H9 (cell line): ENCODE results near the gene CDRT4. TPM values are rescaled to one million over a fixed set of nuclear protein-coding genes. Genes with fewer than 3 reads are reported as not detected.

Experiments used
- DNase-seq: peaks from one replicate; pipeline ENCODE4 v3.0.0-alpha.2; 2017
- H2AFZ ChIP-seq: one replicate; pipeline ENCODE4 v1.6.1; 2013; ENCODE audit warnings: mild to moderate bottlenecking, low read length, control low read depth, moderate library complexity
- H2AK5ac ChIP-seq: 2 replicates; pipeline ENCODE4 v1.6.1; 2013; ENCODE audit warnings: low read length, control low read depth, mixed read lengths; ENCODE audit not compliant: insufficient read length
- H2BK120ac ChIP-seq: one replicate; pipeline ENCODE4 v1.6.1; 2013; ENCODE audit warnings: low read depth, mild to moderate bottlenecking, low read length, control low read depth, inconsistent platforms; ENCODE audit not compliant: poor library complexity, severe bottlenecking
- H2BK12ac ChIP-seq: 2 replicates; pipeline ENCODE4 v1.6.1; 2013; ENCODE audit warnings: low read length, control low read depth, mixed read lengths, low read depth; ENCODE audit not compliant: insufficient read length
- H2BK15ac ChIP-seq: 2 replicates; pipeline ENCODE4 v1.6.1; 2013; ENCODE audit warnings: low read depth, low read length, control low read depth
- H2BK20ac ChIP-seq: one replicate; pipeline ENCODE4 v1.6.1; 2013; ENCODE audit warnings: low read depth, mild to moderate bottlenecking, low read length, control low read depth, inconsistent platforms; ENCODE audit not compliant: poor library complexity, severe bottlenecking
- H2BK5ac ChIP-seq: 2 replicates; pipeline ENCODE4 v1.6.1; 2013; ENCODE audit warnings: low read length, control low read depth, mixed read lengths; ENCODE audit not compliant: insufficient read length
- H3K14ac ChIP-seq: 2 replicates; pipeline ENCODE4 v1.6.1; 2013; ENCODE audit warnings: low read length, control low read depth; ENCODE audit not compliant: insufficient read depth
- H3K18ac ChIP-seq: 2 replicates; pipeline ENCODE4 v1.6.1; 2013; ENCODE audit warnings: low read depth, mild to moderate bottlenecking, mixed read lengths, low read length, control low read depth; ENCODE audit not compliant: insufficient read length
- H3K23ac ChIP-seq: 2 replicates; pipeline ENCODE4 v1.6.1; 2013; ENCODE audit warnings: low read length, control low read depth, mixed read lengths, low read depth; ENCODE audit not compliant: insufficient read length
- H3K23me2 ChIP-seq: 2 replicates; pipeline ENCODE4 v1.6.1; 2013; ENCODE audit warnings: low read depth, mild to moderate bottlenecking, mixed read lengths, low read length, control low read depth; ENCODE audit not compliant: insufficient read length, poor library complexity, severe bottlenecking
- H3K27ac ChIP-seq: 2 replicates; pipeline ENCODE4 v1.5.1; 2013; ENCODE audit warnings: low read length, control low read depth, mixed read lengths, low read depth; ENCODE audit not compliant: insufficient read length
- H3K27me3 ChIP-seq: 2 replicates; pipeline ENCODE4 v1.6.1; 2013; ENCODE audit warnings: low read length, control low read depth, inconsistent platforms; ENCODE audit not compliant: insufficient read depth
- H3K4ac ChIP-seq: 2 replicates; pipeline ENCODE4 v1.6.1; 2013; ENCODE audit warnings: low read depth, mild to moderate bottlenecking, control low read depth, inconsistent platforms, low read length, moderate library complexity
- H3K4me1 ChIP-seq: 2 replicates; pipeline ENCODE4 v1.6.1; 2013; ENCODE audit warnings: low read length, control low read depth, inconsistent platforms; ENCODE audit not compliant: insufficient read depth
- H3K4me2 ChIP-seq: 2 replicates; pipeline ENCODE4 v1.6.1; 2013; ENCODE audit warnings: low read length, control low read depth, mixed read lengths; ENCODE audit not compliant: insufficient read length, insufficient read depth
- H3K56ac ChIP-seq: 2 replicates; pipeline ENCODE4 v1.6.1; 2013; ENCODE audit warnings: low read depth, mild to moderate bottlenecking, mixed read lengths, low read length, control low read depth; ENCODE audit not compliant: insufficient read length
- H3K79me1 ChIP-seq: 2 replicates; pipeline ENCODE4 v1.6.1; 2013; ENCODE audit warnings: low read depth, mild to moderate bottlenecking, moderate library complexity, low read length, control low read depth, inconsistent platforms; ENCODE audit not compliant: insufficient read depth, poor library complexity, severe bottlenecking
- H3K79me2 ChIP-seq: 2 replicates; pipeline ENCODE4 v1.6.1; 2013; ENCODE audit warnings: low read length, control low read depth, inconsistent platforms; ENCODE audit not compliant: insufficient read depth
- H3K9ac ChIP-seq: 2 replicates; pipeline ENCODE4 v1.6.1; 2013; ENCODE audit warnings: low read length, control low read depth, mixed read lengths; ENCODE audit not compliant: insufficient read length; ENCODE audit errors: extremely low read depth
- H3K9me3 ChIP-seq: one replicate; pipeline ENCODE4 v1.6.1; 2013; ENCODE audit warnings: low read depth, low read length, inconsistent platforms; ENCODE audit not compliant: control insufficient read depth
- H3T11ph ChIP-seq: one replicate; pipeline ENCODE4 v1.6.1; 2013; ENCODE audit warnings: mild to moderate bottlenecking, low read length, control low read depth, inconsistent platforms
- H4K20me1 ChIP-seq: one replicate; pipeline ENCODE4 v1.6.1; 2013; ENCODE audit not compliant: control insufficient read depth, insufficient read length, insufficient read depth
- H4K5ac ChIP-seq: 2 replicates; pipeline ENCODE4 v1.6.1; 2013; ENCODE audit warnings: low read depth, mild to moderate bottlenecking, mixed read lengths, low read length, control low read depth; ENCODE audit not compliant: insufficient read length
- H4K8ac ChIP-seq: replicated peaks from 2 replicates; pipeline ENCODE4 v1.6.1; 2013; ENCODE audit warnings: low read length, control low read depth, mixed read lengths, low read depth; ENCODE audit not compliant: insufficient read length
- H4K91ac ChIP-seq: 2 replicates; pipeline ENCODE4 v1.6.1; 2013; ENCODE audit warnings: low read depth, mild to moderate bottlenecking, moderate library complexity, mixed read lengths, low read length, control low read depth; ENCODE audit not compliant: insufficient read length
- H3K27ac Mint-ChIP-seq, 3 experiments: 2 replicates in 2 of 3; 3 replicates in 1 of 3; pipeline ENCODE4 v1.8.0; 2020 to 2021; ENCODE audit warnings: mixed read lengths in 3 of 3, mild to moderate bottlenecking in 1 of 3, moderate library complexity in 1 of 3
- H3K27me3 Mint-ChIP-seq: 2 replicates; pipeline ENCODE4 v1.8.0; 2021; ENCODE audit warnings: low read depth, mild to moderate bottlenecking, moderate library complexity, mixed read lengths
- H3K36me3 Mint-ChIP-seq, 3 experiments: 2 replicates in 2 of 3; 3 replicates in 1 of 3; pipeline ENCODE4 v1.8.0; 2020 to 2021; ENCODE audit warnings: low read depth in 3 of 3, mixed read lengths in 3 of 3; ENCODE audit not compliant: insufficient read depth in 1 of 3
- H3K4me1 Mint-ChIP-seq, 2 experiments: 2 replicates each; pipeline ENCODE4 v1.8.0; 2020; ENCODE audit warnings: mixed read lengths in 2 of 2
- H3K4me3 Mint-ChIP-seq, 2 experiments: 2 replicates in 1 of 2; 3 replicates in 1 of 2; pipeline ENCODE4 v1.8.0; 2020 to 2021; ENCODE audit warnings: mild to moderate bottlenecking in 2 of 2, mixed read lengths in 2 of 2, moderate library complexity in 1 of 2
- H3K9me3 Mint-ChIP-seq, 2 experiments: 2 replicates in 1 of 2; 3 replicates in 1 of 2; pipeline ENCODE4 v1.8.0; 2020; ENCODE audit warnings: mild to moderate bottlenecking in 2 of 2, mixed read lengths in 2 of 2, moderate library complexity in 1 of 2
- CTCF ChIP-seq: fragments of 200-600 bp; sonication (generic); conservative IDR thresholded peaks from 3 replicates; pipeline ENCODE4 v1.8.0; 2021; ENCODE audit warnings: antibody characterized with exemption, mild to moderate bottlenecking
- WGBS: extraction: QIAGEN DNeasy Blood & Tissue Kit; methylation state at CpG from one replicate; pipeline ENCODE4 v1.1.7; 2013; ENCODE audit warnings: missing lambda C conversion rate, low lambda C conversion rate, mixed read lengths; ENCODE audit not compliant: insufficient read length; ENCODE audit errors: extremely low coverage; 5-methylcytosine and 5-hydroxymethylcytosine counted together
- total RNA-seq: library from RNA; stranded (reverse); gene quantifications from 2 replicates; pipeline ENCODE4 v1.2.1, GENCODE V29; 2021

The CDRT4 gene
- total RNA-seq, 1 experiment from 2014 or later, result 3.8 TPM

- WGBS, result no CpG with 5 or more reads among the region's 7 CpGs
Measured at GRCh38 chr17:15496735-15497670, 29.6 kb upstream of the CDRT4 start.

More at GRCh38 chr17:15496735-15497670, 29.6 kb upstream of the CDRT4 start:
- H4K91ac ChIP-seq, result no peak overlapping the region
- no peaks in the 10 kb centered on the region for H3K27me3 Mint-ChIP-seq
- no peak overlapping the region for H3K18ac ChIP-seq
- no peak overlapping the region for H3K27ac ChIP-seq
- DNase-seq, result no peak
- TF ChIP-seq CTCF, result no peak
- H3K79me1 ChIP-seq, result no peaks in the 10 kb centered on the region
- H4K8ac ChIP-seq, result no peak overlapping the region
- no peak overlapping the region for H2AK5ac ChIP-seq
- H3K4me2 ChIP-seq, result no peak overlapping the region
- no peak overlapping the region for H2BK120ac ChIP-seq
- H3K14ac ChIP-seq, result no peak overlapping the region
- H3K23me2 ChIP-seq, result no peaks in the 10 kb centered on the region
- H3K9me3 ChIP-seq, result no peaks in the 10 kb centered on the region
- H3T11ph ChIP-seq, result no peak overlapping the region
- no peak overlapping the region for H2BK15ac ChIP-seq
- H2BK5ac ChIP-seq, result no peak overlapping the region
- H3K4me3 Mint-ChIP-seq, result no peak overlapping the region
- H3K4ac ChIP-seq, result no peak overlapping the region
- peaks cover 10 to 12% of the 10 kb centered on the region in 2 experiments for H3K4me1 Mint-ChIP-seq
- H3K56ac ChIP-seq, result no peak overlapping the region
- no peak overlapping the region for H2BK20ac ChIP-seq
- H3K27ac Mint-ChIP-seq, result no peak overlapping the region
- H3K23ac ChIP-seq, result no peak overlapping the region
- no peak overlapping the region for H2BK12ac ChIP-seq
- H3K79me2 ChIP-seq, result no peaks in the 10 kb centered on the region
- H3K27me3 ChIP-seq, result no peaks in the 10 kb centered on the region
- peaks cover 2% of the 10 kb centered on the region; the same call in 1 of the 2 replicates for H3K4me1 ChIP-seq
- no peaks in the 10 kb centered on the region for H4K20me1 ChIP-seq
- H4K5ac ChIP-seq, result no peak overlapping the region
- no peaks in the 10 kb centered on the region; a peak in 1 of 5 replicates for H3K9me3 Mint-ChIP-seq
- peaks cover 29 to 59% (median 39%) of the 10 kb centered on the region in 3 experiments for H3K36me3 Mint-ChIP-seq
- H2AFZ ChIP-seq, result no peak overlapping the region
- no peak overlapping the region for H3K9ac ChIP-seq
